ENCODE measurements around the gene KRTAP5-10. TPM values are rescaled to one million over a fixed set of nuclear protein-coding genes. Genes with fewer than 3 reads are reported as not detected.
"Not testable (repeated sequence)": the region's sequence is repeated elsewhere in the genome, so short reads cannot be mapped to it uniquely, and the experiment has no call there.

Gene KRTAP5-10
- total and polyA plus RNA-seq, 2 of the 8 experiments (the other 6 are each of a cell fraction or from before 2014, with no cell fraction given) = 0.12 TPM; not detected in 1

DNA sequence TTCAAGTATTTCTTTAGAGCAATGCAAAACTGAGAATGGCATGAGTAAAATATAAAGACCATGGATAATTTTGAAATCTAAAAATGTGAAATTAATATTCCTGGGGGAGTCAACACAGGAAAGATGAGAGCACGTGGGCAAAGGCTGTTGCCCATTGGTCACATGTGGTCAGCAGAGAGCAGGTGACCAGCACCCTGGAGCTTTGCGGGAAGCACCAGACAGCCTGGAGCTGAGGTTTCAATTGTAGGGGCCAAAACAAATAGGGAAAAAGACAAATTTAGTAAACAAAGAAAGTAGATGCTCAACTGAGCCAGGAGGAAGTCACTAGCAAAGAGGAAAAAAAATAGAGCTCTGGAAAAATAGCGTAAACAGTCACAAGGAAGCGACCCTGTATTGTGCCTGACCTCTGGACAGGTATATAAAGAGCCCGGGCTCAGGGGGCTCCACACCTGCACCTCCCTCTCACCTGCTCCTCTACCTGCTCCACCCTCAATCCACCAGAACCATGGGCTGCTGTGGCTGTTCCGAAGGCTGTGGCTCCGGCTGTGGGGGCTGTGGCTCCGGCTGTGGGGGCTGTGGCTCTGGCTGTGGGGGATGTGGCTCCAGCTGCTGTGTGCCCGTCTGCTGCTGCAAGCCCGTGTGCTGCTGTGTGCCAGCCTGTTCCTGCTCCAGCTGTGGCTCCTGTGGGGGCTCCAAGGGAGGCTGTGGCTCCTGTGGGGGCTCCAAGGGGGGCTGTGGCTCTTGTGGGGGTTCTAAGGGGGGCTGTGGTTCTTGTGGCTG lies 38.4 kb upstream of the KRTAP5-10 start, which contains the start of gene KRTAP5-7:
KRTAP5-7 (plus strand) TSS at position 472 of the 780 bp plus-strand sequence; CDS start at position 506, 34 bp downstream.
- WGBS, 2 experiments (ENCODE audit: extremely low coverage in 1 of 2, insufficient coverage in 1 of 2, insufficient read length in 1 of 2, insufficient replicate concordance in 2 of 2, low coverage in 1 of 2, low lambda C conversion rate in 2 of 2, missing lambda C conversion rate in 1 of 2) = 81% methylated on average over 8 of the region's 10 CpGs; no CpG with 5 or more reads in 1 of the 2 experiments
- CTCF ChIA-PET (ENCODE audit: partially characterized antibody) = interaction anchor here (0.9 to 1.1 kb wide), 3 partner anchors 11 to 36 kb away, joined by 3 to 4 read pairs (median 4); partner anchors contain the start of gene KRTAP5-8
- POLR2A ChIA-PET (ENCODE audit: partially characterized antibody) = not testable (repeated sequence)

More for the DNA sequence above, 38.4 kb upstream of the KRTAP5-10 start, which contains the start of gene KRTAP5-7:
- H2BK15ac ChIP-seq (ENCODE audit: low read length); FAIRE-seq; H3K27me3 ChIP-seq (replicated peaks in 1 of 4; ENCODE audit: control insufficient read depth in 3 of 4, extremely low read depth in 1 of 4, insufficient read depth in 3 of 4, low read length in 3 of 4); H3K79me2 ChIP-seq (ENCODE audit: control insufficient read depth in 1 of 2, insufficient read depth in 2 of 2, low read length in 2 of 2); H3K9me3 ChIP-seq (ENCODE audit: insufficient read depth in 2 of 2, low read depth in 1 of 2, low read length in 1 of 2); H3K9ac ChIP-seq (replicated peaks in 1 of 4; ENCODE audit: extremely low read depth in 1 of 4, low read depth in 3 of 4, low read length in 3 of 4); H3K79me1 ChIP-seq (ENCODE audit: low read depth, low read length); H3K23ac ChIP-seq (ENCODE audit: insufficient read length); H4K8ac ChIP-seq (ENCODE audit: extremely low read depth, insufficient read depth, low read length); H3K36me3 ChIP-seq (ENCODE audit: control insufficient read depth in 2 of 4, insufficient read depth in 4 of 4, low read length in 3 of 4); H2BK20ac ChIP-seq (ENCODE audit: low read length); H3K23me2 ChIP-seq (ENCODE audit: low read depth, low read length); H3K56ac ChIP-seq (replicated peaks; ENCODE audit: insufficient read length, low read depth, low read length); H4K5ac ChIP-seq (ENCODE audit: insufficient read length, low read depth, low read length); H2BK5ac ChIP-seq (ENCODE audit: low read depth, low read length); H3K4me1 ChIP-seq (replicated peaks in 1 of 4; ENCODE audit: control insufficient read depth in 3 of 4, insufficient read depth in 4 of 4, low read length in 3 of 4); H4K91ac ChIP-seq (replicated peaks; ENCODE audit: insufficient read length, low read length); H2BK120ac ChIP-seq (replicated peaks; ENCODE audit: low read depth, low read length); H3K14ac ChIP-seq (ENCODE audit: insufficient read length); H2BK12ac ChIP-seq (ENCODE audit: low read depth, low read length); H2AK5ac ChIP-seq (ENCODE audit: low read depth, low read length); H3K4ac ChIP-seq (replicated peaks; ENCODE audit: insufficient read length, low read depth, low read length); H4K20me1 ChIP-seq (replicated peaks in 1 of 2; ENCODE audit: control insufficient read depth in 1 of 2, insufficient read depth in 2 of 2, low read length in 2 of 2); H2AFZ ChIP-seq (ENCODE audit: low read length); H3K4me2 ChIP-seq (ENCODE audit: insufficient read depth in 1 of 2, low read depth in 2 of 2, low read length in 2 of 2); H3K27ac ChIP-seq (ENCODE audit: low read depth, low read length); H3K18ac ChIP-seq (ENCODE audit: extremely low read depth, low read length); H3K4me3 ChIP-seq (ENCODE audit: extremely low read depth in 1 of 4, insufficient read depth in 2 of 4, low read depth in 3 of 4, low read length in 4 of 4): not testable (repeated sequence)
- peak in 1 of 2 experiments; percentile 30 for DNase-seq (ENCODE audit: low read depth in 1 of 2, low spot score in 2 of 2)
